Ishikawa (cell line): ENCODE data around the gene LRFN2.

Source experiments
- CEBPB ChIP-seq: IDR thresholded peaks from 2 replicates; pipeline ENCODE4 v1.6.1; 2012
- CREB1 ChIP-seq: IDR thresholded peaks from 2 replicates; pipeline ENCODE4 v1.6.1; 2012; ENCODE audit warnings: low read depth
- EGR1 ChIP-seq: IDR thresholded peaks from 2 replicates; pipeline ENCODE4 v1.6.1; 2012
- EP300 ChIP-seq: IDR thresholded peaks from 2 replicates; pipeline ENCODE4 v1.6.1; 2012; ENCODE audit warnings: borderline replicate concordance
- FOXM1 ChIP-seq: IDR thresholded peaks from 2 replicates; pipeline ENCODE4 v1.6.1; 2012; ENCODE audit warnings: low read depth, borderline replicate concordance
- MAX ChIP-seq: IDR thresholded peaks from 2 replicates; pipeline ENCODE4 v1.6.1; 2012
- NFIC ChIP-seq: IDR thresholded peaks from 2 replicates; pipeline ENCODE4 v1.6.1; 2012
- RAD21 ChIP-seq: IDR thresholded peaks from 2 replicates; pipeline ENCODE4 v1.6.1; 2012; ENCODE audit warnings: low read depth
- REST ChIP-seq: IDR thresholded peaks from 2 replicates; pipeline ENCODE4 v1.6.1; 2012; ENCODE audit warnings: low read depth, mild to moderate bottlenecking
- TAF1 ChIP-seq: IDR thresholded peaks from 2 replicates; pipeline ENCODE4 v1.6.1; 2012; ENCODE audit warnings: low read depth, mild to moderate bottlenecking
- TCF12 ChIP-seq: IDR thresholded peaks from 2 replicates; pipeline ENCODE4 v1.6.1; 2012; ENCODE audit warnings: low read depth
- TEAD4 ChIP-seq: IDR thresholded peaks from 2 replicates; pipeline ENCODE4 v1.6.1; 2012
- USF1 ChIP-seq: IDR thresholded peaks from 2 replicates; pipeline ENCODE4 v1.6.1; 2012
- YY1 ChIP-seq: IDR thresholded peaks from 2 replicates; pipeline ENCODE4 v1.6.1; 2012; ENCODE audit warnings: low read depth
- ZBTB7A ChIP-seq: IDR thresholded peaks from 2 replicates; pipeline ENCODE4 v1.6.1; 2012; ENCODE audit warnings: low read depth

Gene LRFN2

GRCh38 chr6:40555092-40555491 lies 32.1 kb downstream of the LRFN2 start:
- TF ChIP-seq EGR1, result no peak
- TF ChIP-seq CEBPB, result no peak
- TF ChIP-seq TAF1, result no peak
- TF ChIP-seq TEAD4, result no peak
- no peak for TF ChIP-seq USF1
- TF ChIP-seq YY1, result no peak
- TF ChIP-seq TCF12, result no peak
- TF ChIP-seq ZBTB7A, result no peak
- no peak for TF ChIP-seq NFIC
- TF ChIP-seq EP300, result no peak
- TF ChIP-seq MAX, result no peak
- no peak for TF ChIP-seq RAD21

GRCh38 chr6:40552941-40553340 lies 34.2 kb downstream of the LRFN2 start:
- TF ChIP-seq EGR1, result no peak
- no peak for TF ChIP-seq MAX
- TF ChIP-seq TAF1, result no peak
- no peak for TF ChIP-seq USF1
- no peak for TF ChIP-seq CREB1
- TF ChIP-seq NFIC, result no peak

GRCh38 chr6:40551966-40552505 lies 35.1 kb downstream of the LRFN2 start:
- no peak for TF ChIP-seq EGR1
- no peak for TF ChIP-seq FOXM1
- TF ChIP-seq NFIC, result no peak

- TF ChIP-seq RAD21 (peak; percentile 43; the same call in 1 of the 2 replicates), CEBPB (0 out of 2 replicates have a peak, but pooled peaks have one; percentile 18), ZBTB7A (no peak)
Observed at GRCh38 chr6:40550202-40551101, 36.7 kb downstream of the LRFN2 start.

- TF ChIP-seq CREB1 (no peak), TCF12 (no peak), TEAD4 (no peak), NFIC (no peak), CEBPB (no peak), USF1 (no peak), MAX (no peak), ZBTB7A (no peak), EP300 (no peak), FOXM1 (no peak), RAD21 (no peak), REST (no peak), YY1 (no peak)
Observed at GRCh38 chr6:40545954-40546353, 41.2 kb downstream of the LRFN2 start.

GRCh38 chr6:40543776-40544175 lies 43.4 kb downstream of the LRFN2 start:
- no peak for TF ChIP-seq CREB1
- no peak for TF ChIP-seq USF1
- no peak for TF ChIP-seq EP300
- TF ChIP-seq FOXM1, result no peak
- TF ChIP-seq EGR1, result no peak
- TF ChIP-seq MAX, result no peak
- TF ChIP-seq TCF12, result no peak
- no peak for TF ChIP-seq RAD21
- TF ChIP-seq CEBPB, result no peak
- no peak for TF ChIP-seq ZBTB7A
- no peak for TF ChIP-seq TEAD4
- TF ChIP-seq YY1, result no peak
- no peak for TF ChIP-seq TAF1
